Mesendoderm (in vitro differentiated cells): ENCODE data around the gene THSD4.

Source experiments
- DNase-seq: peaks from one replicate; pipeline ENCODE4 v3.0.0; 2013
- H2AK5ac ChIP-seq: 2 replicates; pipeline ENCODE4 v1.6.1; 2013; ENCODE audit warnings: low read length, inconsistent platforms
- H2BK120ac ChIP-seq: 2 replicates; pipeline ENCODE4 v1.6.1; 2013; ENCODE audit warnings: low read depth, mild to moderate bottlenecking, low read length, moderate library complexity, mixed read lengths
- H2BK15ac ChIP-seq: replicated peaks from 2 replicates; pipeline ENCODE4 v1.6.1; 2013; ENCODE audit warnings: low read depth, mild to moderate bottlenecking, moderate library complexity
- H2BK5ac ChIP-seq: 2 replicates; pipeline ENCODE4 v1.6.1; 2013; ENCODE audit warnings: low read length, inconsistent platforms
- H3K18ac ChIP-seq: 2 replicates; pipeline ENCODE4 v1.6.1; 2013; ENCODE audit warnings: mild to moderate bottlenecking, low read length, mixed read lengths
- H3K23ac ChIP-seq: one replicate; pipeline ENCODE4 v1.6.1; 2013; ENCODE audit warnings: low read length
- H3K27ac ChIP-seq: 2 replicates; pipeline ENCODE4 v1.5.1; 2013; ENCODE audit warnings: low read depth, mild to moderate bottlenecking, inconsistent platforms, low read length, moderate library complexity
- H3K27me3 ChIP-seq: 2 replicates; pipeline ENCODE4 v1.6.1; 2013; ENCODE audit warnings: low read length, control low read depth, mild to moderate bottlenecking, inconsistent platforms; ENCODE audit not compliant: insufficient read depth, poor library complexity
- H3K36me3 ChIP-seq: 2 replicates; pipeline ENCODE4 v1.6.1; 2013; ENCODE audit warnings: low read length, inconsistent platforms; ENCODE audit not compliant: control insufficient read depth, insufficient read depth
- H3K4ac ChIP-seq: one replicate; pipeline ENCODE4 v1.6.1; 2013; ENCODE audit warnings: low read depth, mild to moderate bottlenecking, low read length, moderate library complexity
- H3K4me1 ChIP-seq: 2 replicates; pipeline ENCODE4 v1.6.1; 2013; ENCODE audit warnings: low read depth, low read length, inconsistent platforms; ENCODE audit not compliant: control insufficient read depth
- H3K4me2 ChIP-seq: 2 replicates; pipeline ENCODE4 v1.6.1; 2013; ENCODE audit warnings: low read length
- H3K4me3 ChIP-seq: 2 replicates; pipeline ENCODE4 v1.5.1; 2013; ENCODE audit warnings: mild to moderate bottlenecking, low read length
- H3K56ac ChIP-seq: one replicate; pipeline ENCODE4 v1.6.1; 2013; ENCODE audit warnings: low read length
- H3K79me1 ChIP-seq: 2 replicates; pipeline ENCODE4 v1.6.1; 2013; ENCODE audit warnings: low read length, inconsistent platforms
- H3K79me2 ChIP-seq: 2 replicates; pipeline ENCODE4 v1.6.1; 2013; ENCODE audit warnings: mild to moderate bottlenecking, low read length; ENCODE audit not compliant: control insufficient read depth, insufficient read depth
- H3K9ac ChIP-seq: 2 replicates; pipeline ENCODE4 v1.6.1; 2013; ENCODE audit warnings: low read length, inconsistent platforms
- H4K5ac ChIP-seq: one replicate; pipeline ENCODE4 v1.6.1; 2013; ENCODE audit warnings: low read length
- H4K8ac ChIP-seq: one replicate; pipeline ENCODE4 v1.6.1; 2013; ENCODE audit warnings: low read depth, mild to moderate bottlenecking, control low read depth, low read length, moderate library complexity
- WGBS: extraction: QIAGEN DNeasy Blood & Tissue Kit; methylation state at CpG from one replicate; pipeline ENCODE4 v1.1.7; 2013; ENCODE audit warnings: low lambda C conversion rate, missing lambda C conversion rate; ENCODE audit not compliant: insufficient coverage; ENCODE audit errors: extremely low coverage; 5-methylcytosine and 5-hydroxymethylcytosine counted together

The THSD4 gene

DNA sequence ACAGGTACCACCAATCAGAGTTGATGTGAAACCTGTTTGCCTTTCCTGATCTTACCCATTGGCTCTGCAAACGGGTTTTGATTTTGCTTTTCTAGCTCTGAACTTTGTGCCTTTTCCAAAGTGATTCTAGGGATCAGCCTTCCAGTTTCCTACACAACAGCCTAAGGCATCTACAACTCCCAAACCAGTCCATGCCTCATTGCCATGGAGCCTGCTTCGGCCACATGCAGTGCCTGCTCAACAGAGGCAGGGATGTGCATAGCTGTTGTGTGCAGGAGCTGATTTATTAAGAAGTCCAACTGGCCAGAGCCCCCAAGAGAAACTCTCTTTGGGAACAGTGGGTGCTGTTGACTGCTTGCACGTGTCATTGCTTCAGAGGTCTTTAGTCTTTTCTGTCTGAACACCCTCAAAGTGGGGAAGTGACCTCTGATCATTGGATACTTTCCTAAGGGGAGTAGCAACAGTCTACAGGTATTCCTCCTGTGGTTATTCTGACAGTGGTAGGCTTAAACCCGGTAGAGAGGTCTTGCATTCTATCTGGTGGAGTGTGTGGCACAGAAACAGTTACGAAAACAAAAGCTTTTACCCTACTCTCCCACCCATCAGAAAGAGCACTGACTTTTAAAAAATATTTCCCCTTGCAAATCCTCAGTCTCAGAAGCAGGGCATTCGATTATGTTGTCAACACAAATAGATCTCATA is 36.6 kb upstream of the THSD4 start:
- H2BK15ac ChIP-seq = no peak overlapping the region
- no peaks in the 10 kb centered on the region for H3K36me3 ChIP-seq
- H3K4me2 ChIP-seq = no peak overlapping the region
- H4K8ac ChIP-seq = no peak overlapping the region
- peaks cover 3% of the 10 kb centered on the region for H3K4me1 ChIP-seq
- no peak overlapping the region for H3K27ac ChIP-seq
- no peak overlapping the region for H3K4me3 ChIP-seq
- H3K27me3 ChIP-seq = no peaks in the 10 kb centered on the region
- H3K79me2 ChIP-seq = no peaks in the 10 kb centered on the region
- WGBS = no CpG with 5 or more reads among the region's 6 CpGs
- no peaks in the 10 kb centered on the region for H3K79me1 ChIP-seq
- no peak overlapping the region for H2BK5ac ChIP-seq
- H2BK120ac ChIP-seq = no peak overlapping the region
- no peak overlapping the region for H3K23ac ChIP-seq
- DNase-seq = no peak
- no peak overlapping the region for H4K5ac ChIP-seq
- H3K18ac ChIP-seq = no peak overlapping the region
- H3K56ac ChIP-seq = no peak overlapping the region
- H3K4ac ChIP-seq = no peak overlapping the region
- no peak overlapping the region for H3K9ac ChIP-seq
- no peak overlapping the region for H2AK5ac ChIP-seq

DNA sequence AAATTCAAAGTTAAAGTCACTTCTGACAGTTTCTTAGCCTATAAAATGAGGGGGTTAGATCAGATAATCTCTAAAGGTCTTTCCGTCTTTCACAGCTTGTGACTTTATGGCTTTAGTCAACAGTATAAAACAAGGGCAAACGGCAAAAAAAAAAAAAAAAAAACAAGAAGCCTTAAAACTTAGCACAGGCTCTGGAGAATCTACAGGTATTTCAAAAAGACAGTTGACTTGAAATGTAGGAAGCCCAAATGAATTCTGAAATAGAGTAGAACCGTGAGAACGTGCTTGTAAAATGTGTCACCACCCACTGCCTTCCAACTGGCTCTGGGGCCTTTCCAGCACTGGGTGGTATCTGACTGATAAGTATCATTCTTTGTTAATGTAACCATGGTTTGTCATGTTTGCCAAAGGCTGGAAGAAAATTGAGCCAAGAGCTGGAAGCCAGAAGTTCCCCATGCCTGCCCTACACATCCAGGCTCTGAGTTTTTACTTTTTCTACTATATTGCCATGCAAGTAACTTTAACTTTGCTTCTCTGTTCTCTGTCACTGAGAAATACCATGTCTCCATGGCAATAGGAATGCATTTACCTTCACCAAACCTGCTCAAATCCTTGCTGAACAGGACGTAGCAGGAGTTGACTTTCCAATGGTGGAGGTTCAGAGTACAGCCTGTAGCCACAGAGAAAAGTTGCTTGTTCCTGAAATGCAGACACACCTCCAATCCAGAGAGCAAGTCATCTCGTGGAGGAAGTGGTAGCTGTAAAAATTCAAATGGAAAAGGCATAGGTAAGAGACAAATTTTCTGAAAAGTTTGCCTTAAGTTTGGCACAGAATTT is 35.8 kb upstream of the THSD4 start:
- Histone ChIP-seq H3K56ac (no peak overlapping the region), H3K27me3 (no peaks in the 10 kb centered on the region), H3K79me1 (no peaks in the 10 kb centered on the region), H3K23ac (no peak overlapping the region), H4K8ac (no peak overlapping the region), H3K4me1 (peaks cover 3% of the 10 kb centered on the region), H3K27ac (no peak overlapping the region), H2BK15ac (no peak overlapping the region), H3K79me2 (no peaks in the 10 kb centered on the region), H3K4me2 (no peak overlapping the region), H2BK120ac (no peak overlapping the region), H2AK5ac (no peak overlapping the region), H3K36me3 (no peaks in the 10 kb centered on the region), H3K18ac (no peak overlapping the region), H3K4me3 (no peak overlapping the region), H2BK5ac (no peak overlapping the region), H3K4ac (no peak overlapping the region), H3K9ac (no peak overlapping the region), H4K5ac (no peak overlapping the region)
- no CpG with 5 or more reads among the region's 6 CpGs for WGBS
- DNase-seq = peak; percentile 46

DNA sequence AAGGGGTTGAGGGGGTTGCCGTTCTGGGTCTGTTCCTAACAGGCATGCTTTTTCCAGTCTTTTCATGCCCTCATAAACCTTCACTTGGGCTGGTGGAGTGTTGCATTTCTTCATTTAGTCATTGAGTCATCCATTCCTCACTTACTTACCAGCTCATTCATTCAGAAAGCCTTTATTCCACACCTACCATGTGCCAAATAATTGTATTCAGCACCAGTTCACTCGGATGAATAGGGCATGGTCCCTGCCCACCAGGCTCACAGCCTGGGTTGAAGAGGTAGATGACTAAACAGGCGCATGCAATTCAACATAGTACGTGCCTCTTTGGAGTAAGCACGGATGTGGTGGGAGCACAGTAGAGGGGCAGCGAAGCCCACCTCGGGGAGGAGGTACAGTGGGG is 35.1 kb upstream of the THSD4 start:
- no peak overlapping the region for H4K5ac ChIP-seq
- H3K18ac ChIP-seq = no peak overlapping the region
- no peak overlapping the region for H3K4me2 ChIP-seq
- no peak overlapping the region for H3K9ac ChIP-seq
- WGBS = no CpG with 5 or more reads among the region's 7 CpGs
- no peak overlapping the region for H3K56ac ChIP-seq
- DNase-seq = no peak
- H2BK120ac ChIP-seq = no peak overlapping the region
- H3K23ac ChIP-seq = no peak overlapping the region
- no peak overlapping the region for H2AK5ac ChIP-seq
- no peaks in the 10 kb centered on the region for H3K79me2 ChIP-seq
- H3K4me1 ChIP-seq = peaks cover 3% of the 10 kb centered on the region
- no peaks in the 10 kb centered on the region for H3K79me1 ChIP-seq
- no peak overlapping the region for H2BK5ac ChIP-seq
- H3K27me3 ChIP-seq = no peaks in the 10 kb centered on the region
- no peak overlapping the region for H2BK15ac ChIP-seq
- no peak overlapping the region for H3K27ac ChIP-seq
- H4K8ac ChIP-seq = no peak overlapping the region
- H3K4ac ChIP-seq = no peak overlapping the region
- no peak overlapping the region for H3K4me3 ChIP-seq
- H3K36me3 ChIP-seq = no peaks in the 10 kb centered on the region

DNA sequence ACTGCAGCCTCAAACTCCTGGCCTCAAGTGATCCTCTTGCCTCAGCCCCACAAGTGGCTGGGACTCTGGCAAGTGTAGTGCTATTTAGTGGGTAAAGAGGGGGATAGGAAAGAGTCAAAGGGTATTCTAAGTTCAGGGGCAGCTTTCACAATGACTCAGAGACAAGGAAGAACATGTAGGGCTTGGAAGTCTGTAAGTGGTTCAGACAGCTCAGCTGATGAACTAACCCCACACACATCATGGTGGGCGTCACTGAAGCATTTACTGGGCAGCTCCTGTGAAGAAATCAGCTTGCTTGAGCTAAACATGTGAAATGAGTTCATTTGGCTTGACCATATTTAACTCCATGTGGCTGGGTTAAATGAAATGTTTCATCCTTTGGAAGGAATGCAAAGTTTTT is 34.6 kb upstream of the THSD4 start:
- Histone ChIP-seq H3K27ac (no peak overlapping the region), H2BK120ac (no peak overlapping the region)
- no peak for DNase-seq

DNA sequence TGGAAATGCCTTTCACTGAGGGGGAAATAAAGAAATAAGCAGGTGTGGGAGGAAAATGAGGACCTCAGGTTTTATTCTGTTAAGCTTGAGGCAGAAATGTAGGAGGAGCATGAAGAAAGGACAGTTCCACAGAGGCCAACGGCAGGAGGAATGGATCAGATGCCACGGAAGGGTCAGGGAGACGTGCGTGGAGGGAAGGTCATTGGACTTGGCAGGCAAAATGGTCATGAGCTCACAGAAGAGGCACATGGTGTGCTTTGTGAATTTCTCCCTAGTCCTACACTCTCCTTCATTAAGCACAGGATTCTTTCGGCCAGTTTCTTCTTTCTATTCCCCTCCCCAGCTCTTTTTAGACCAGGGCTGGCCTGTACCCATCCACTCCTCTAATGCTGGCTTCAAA is 32.5 kb upstream of the THSD4 start:
- Histone ChIP-seq H3K79me2 (no peaks in the 10 kb centered on the region), H3K27ac (no peak overlapping the region), H3K4me3 (no peak overlapping the region), H3K36me3 (no peaks in the 10 kb centered on the region), H4K8ac (no peak overlapping the region), H4K5ac (no peak overlapping the region), H2BK5ac (no peak overlapping the region), H2BK15ac (no peak overlapping the region), H3K56ac (no peak overlapping the region), H3K18ac (no peak overlapping the region), H3K23ac (no peak overlapping the region), H2AK5ac (no peak overlapping the region), H3K4ac (no peak overlapping the region), H3K79me1 (no peaks in the 10 kb centered on the region), H3K9ac (no peak overlapping the region), H3K27me3 (no peaks in the 10 kb centered on the region), H3K4me1 (peaks cover 8% of the 10 kb centered on the region), H3K4me2 (no peak overlapping the region), H2BK120ac (no peak overlapping the region)
- no CpG with 5 or more reads among the region's 5 CpGs for whole genome bisulfite sequencing
- no peak for DNase-seq

More for the DNA sequence above, 34.6 kb upstream of the THSD4 start:
- Histone ChIP-seq H3K4me3 (no peak overlapping the region), H3K4me2 (no peak overlapping the region), H3K36me3 (no peaks in the 10 kb centered on the region), H3K79me1 (no peaks in the 10 kb centered on the region), H3K56ac (no peak overlapping the region), H2AK5ac (no peak overlapping the region), H3K9ac (no peak overlapping the region), H3K4me1 (peaks cover 4% of the 10 kb centered on the region), H2BK5ac (no peak overlapping the region), H4K5ac (no peak overlapping the region), H3K79me2 (no peaks in the 10 kb centered on the region), H3K27me3 (no peaks in the 10 kb centered on the region), H3K23ac (no peak overlapping the region), H3K4ac (no peak overlapping the region), H3K18ac (no peak overlapping the region), H2BK15ac (no peak overlapping the region), H4K8ac (no peak overlapping the region)
- no CpG with 5 or more reads among the region's 1 CpG for WGBS
